GM19043 (cell line): ENCODE results near the gene COX4I1.
"Not testable (repeated sequence)": the region's sequence is repeated elsewhere in the genome, so short reads cannot be mapped to it uniquely, and the experiment has no call there.

Experiments used
- ATAC-seq: cut with Tn5 transposase; IDR thresholded peaks from one replicate; pipeline ENCODE4 v1.9.1; 2021; ENCODE audit warnings: low read depth; ENCODE audit not compliant: unreplicated experiment

COX4I1 gene

GRCh38 chr16:85821390-85822135 lies 22.1 kb downstream of the COX4I1 start:
- ATAC-seq: no peak

DNA sequence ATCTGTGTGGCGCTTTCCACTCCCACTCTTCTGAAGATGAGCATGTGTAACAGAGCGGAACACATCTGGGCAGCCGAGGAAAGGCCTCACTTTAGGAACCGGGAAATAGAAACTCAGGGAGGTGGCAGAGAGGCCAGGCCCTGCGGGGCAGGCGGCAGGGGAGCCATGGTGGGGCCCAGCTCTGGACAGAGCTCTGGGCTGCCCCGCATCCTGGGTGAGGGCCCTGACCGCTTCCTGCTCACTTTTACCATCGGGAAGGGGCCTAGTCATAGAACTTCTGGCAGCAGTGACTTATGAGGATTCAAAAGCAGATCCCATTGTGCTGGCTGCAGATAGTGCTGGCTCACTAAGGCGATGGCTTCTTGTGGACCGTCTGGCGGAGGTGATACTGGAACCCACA lies 22.6 kb downstream of the COX4I1 start:
- ATAC-seq: no peak

DNA sequence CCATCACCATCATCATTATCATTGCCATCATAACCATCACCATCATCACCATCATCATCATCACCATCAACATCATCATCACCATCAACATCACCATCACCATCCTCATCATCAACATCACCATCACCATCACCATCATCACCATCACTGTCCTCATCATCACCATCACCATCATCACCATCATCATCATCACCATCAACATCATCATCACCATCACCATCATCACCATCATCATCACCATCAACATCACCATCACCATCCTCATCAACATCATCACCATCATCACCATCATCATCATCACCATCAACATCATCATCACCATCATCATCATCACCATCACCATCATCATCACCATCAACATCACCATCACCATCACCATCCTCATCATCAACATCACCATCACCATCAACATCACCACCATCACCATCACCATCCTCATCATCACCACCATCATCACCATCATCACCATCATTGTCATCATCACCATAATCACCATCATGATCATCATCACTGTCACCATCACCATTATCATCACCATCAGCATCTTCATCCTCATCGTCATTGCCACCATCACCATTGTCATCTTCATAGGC lies 23.9 kb downstream of the COX4I1 start:
- no peak for ATAC-seq

- no peak for ATAC-seq
Observed at GRCh38 chr16:85824161-85825135, 25.0 kb downstream of the COX4I1 start.

DNA sequence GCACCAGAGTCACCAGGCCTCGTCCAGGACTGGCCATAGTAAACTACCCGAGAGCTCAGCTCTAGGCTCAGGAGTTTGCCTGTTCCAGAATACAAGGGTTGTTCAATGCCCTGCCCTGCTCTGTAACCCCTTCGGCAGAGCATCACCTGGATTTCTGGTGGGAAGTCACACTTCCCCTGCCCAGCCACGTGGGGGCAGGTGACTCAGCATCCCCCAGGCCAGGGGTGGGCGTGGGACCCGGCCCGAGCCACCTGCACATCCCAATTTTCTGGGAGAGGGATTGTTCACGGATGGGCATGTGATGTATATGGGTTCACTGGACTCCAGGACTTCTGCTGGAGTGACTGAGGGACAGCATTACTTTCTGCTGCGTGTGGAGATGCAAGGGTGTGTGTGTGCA lies 25.8 kb downstream of the COX4I1 start:
- no peak for ATAC-seq

DNA sequence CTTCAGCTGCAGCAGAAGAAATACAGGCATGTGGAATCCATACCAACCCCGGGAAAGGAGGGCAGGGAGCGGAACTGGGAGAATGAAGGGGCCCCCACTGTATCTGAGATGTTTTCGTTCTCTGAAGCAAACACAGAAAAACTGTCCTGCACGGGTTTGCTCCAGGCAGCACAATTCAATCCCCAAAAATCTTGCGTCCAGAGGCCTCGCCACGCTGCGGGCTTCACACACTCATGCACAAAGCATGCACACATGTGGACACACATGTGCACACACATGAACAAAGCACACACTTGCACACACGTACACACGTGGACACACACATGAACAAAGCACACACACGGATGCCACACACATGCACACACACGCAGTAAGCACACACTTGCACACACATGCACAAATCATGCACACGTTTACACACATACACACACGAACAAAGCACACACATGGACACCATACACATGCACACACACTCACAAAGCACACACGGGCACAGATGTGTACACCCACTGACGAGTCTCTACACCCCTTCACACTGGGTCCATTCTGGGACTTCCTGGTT lies 27.3 kb downstream of the COX4I1 start:
- no peak for ATAC-seq

DNA sequence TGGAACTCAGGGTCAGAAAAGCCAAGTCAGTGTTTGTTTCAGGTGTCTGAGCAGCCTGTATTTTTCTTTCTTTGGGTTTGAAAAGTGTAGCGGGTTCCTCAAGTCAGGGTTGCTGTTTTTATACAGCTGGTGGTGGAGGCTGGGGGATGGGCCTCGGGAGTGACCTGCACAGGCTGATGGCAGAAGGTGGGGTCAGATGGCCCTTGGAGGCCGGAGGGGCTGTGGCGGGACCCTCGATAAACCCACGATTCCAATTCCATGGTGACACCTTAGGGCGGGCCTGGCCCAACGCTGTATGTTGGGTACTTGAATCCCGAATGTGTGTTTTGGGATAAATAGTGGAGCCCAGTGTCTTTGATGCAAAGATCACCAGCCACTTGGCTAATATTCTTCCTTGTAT lies 28.7 kb downstream of the COX4I1 start:
- no peak for ATAC-seq

- no peak for ATAC-seq
Observed at GRCh38 chr16:85829171-85829719, 29.8 kb downstream of the COX4I1 start.

GRCh38 chr16:85829751-85830445 lies 30.4 kb downstream of the COX4I1 start:
- no peak for ATAC-seq

- no peak for ATAC-seq
Observed at GRCh38 chr16:85830821-85831220, 31.3 kb downstream of the COX4I1 start.

GRCh38 chr16:85832570-85833218 lies 33.2 kb downstream of the COX4I1 start:
- ATAC-seq: peak; percentile 53

GRCh38 chr16:85833219-85833920 lies 33.9 kb downstream of the COX4I1 start:
- ATAC-seq: no peak

DNA sequence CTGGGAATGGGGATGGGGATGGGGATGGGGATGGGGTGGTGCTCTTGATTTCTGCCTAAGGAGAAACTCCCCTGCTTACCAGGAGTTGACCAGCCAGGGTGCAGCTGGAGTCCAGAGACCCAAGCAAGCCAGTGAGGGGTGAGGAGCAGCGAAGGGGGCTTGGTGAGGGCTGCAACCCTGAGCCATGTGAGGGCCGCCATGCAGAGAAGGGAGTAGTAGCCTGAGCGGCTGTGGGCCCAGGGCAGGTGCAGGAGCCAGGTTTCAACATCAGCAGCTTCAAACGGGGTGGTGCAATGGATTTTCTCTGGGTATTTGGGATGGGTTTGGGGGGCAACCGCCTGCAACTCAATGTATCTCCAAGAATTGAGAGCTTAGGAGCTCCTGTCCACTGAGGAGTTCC lies 35.2 kb downstream of the COX4I1 start:
- ATAC-seq: no peak

DNA sequence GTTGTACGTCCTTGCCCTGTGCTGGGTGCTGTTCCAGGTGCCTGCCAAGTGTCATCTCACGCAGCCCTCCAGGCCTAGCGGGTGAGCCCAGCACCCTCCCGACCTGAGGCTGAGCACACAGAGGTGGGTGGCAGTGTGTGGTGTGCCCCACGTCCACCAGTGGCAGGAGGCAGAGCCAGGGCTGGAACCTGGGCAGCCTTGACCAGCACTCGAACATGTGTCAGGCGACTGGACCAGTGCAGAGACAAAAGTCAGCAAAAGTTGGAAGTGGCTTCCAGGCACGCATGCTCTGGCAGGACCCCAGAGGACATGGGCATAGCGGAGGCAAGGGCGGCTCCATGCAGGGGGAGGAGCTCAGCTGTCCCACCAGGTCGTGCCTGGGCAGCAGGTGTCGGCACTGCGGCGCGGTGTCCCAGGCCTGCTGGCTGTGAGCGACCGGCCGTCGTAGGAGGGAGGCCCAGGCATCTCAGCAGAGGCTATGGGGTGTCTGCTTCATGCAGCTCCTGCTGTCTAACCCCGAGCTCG lies 35.8 kb downstream of the COX4I1 start:
- no peak for ATAC-seq

DNA sequence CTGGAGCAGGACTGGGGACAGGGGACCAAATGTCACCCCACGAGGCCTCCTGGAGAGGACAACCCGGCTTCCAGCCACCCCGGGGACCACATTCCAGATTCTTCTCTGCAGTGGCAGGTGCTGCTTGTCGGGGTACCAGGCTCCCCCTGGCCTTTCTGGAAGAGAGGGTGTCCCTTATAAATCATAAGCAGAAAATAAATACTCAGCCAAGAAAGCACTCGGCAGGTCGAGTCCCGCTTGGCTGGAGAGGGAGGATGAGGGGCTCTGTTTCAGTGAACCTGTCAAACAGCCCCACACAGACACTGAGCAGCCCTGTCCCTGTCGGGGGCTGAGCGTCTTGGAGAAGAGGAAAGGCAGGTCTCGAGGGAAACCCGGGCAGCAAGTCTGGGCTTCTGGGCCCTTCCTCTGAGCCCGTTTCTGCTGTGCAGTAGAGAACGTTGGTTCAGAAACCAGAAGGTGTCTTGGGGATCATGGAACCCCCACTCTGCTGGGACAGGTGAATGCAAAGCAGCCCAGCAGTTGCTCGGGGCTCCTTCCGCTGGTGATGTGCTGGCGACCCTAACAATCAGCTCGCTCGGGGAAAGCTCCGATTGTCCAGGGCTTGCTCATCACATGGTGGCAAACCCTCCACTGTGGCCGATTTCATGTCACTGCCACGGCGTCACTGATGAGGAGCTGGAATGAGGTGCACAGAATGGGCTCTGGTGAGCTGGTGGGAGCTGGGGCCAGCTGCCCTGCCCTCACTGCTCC lies 36.6 kb downstream of the COX4I1 start:
- ATAC-seq: no peak

DNA sequence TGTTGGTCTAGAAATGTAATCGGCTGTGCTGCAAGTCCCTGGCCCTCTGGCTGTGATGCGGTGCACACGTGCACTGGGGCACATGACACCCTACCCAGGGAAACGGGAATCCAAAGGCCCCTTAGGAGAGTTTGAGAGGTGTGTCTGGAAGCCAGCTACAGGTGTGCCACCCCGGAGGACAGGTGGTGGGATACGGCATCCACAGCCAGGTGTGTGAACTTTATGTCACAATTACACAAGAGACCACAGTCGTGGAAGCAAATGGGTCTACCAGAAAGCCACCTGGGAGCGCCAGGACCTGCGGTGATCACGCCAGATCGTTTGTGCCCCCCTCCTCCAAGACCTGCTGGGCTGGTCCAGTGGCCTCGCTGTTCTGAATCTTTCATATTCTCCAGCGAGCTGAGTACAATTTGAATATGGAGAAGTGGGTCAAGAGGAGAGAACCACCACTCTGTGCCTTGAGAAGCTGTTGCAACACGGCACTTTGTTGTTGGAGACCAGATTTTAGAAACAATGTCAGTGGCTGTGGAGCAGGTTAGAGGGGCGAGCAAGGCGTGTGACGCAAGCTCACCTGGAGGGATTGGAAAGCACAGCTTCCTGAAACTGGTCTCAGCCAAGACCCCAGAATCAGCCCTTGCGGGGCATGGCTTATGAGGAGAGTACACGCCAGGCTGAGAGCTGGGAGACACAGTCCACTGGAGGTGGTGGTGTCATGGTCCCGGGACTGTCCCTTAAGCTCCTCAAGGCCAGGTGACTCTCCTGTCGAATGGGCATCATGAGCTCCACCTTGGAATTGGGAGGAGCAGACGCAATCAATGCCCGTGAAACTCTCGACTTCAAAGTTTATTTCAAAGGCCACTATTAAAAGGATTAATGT lies 37.4 kb downstream of the COX4I1 start:
- ATAC-seq: no peak

DNA sequence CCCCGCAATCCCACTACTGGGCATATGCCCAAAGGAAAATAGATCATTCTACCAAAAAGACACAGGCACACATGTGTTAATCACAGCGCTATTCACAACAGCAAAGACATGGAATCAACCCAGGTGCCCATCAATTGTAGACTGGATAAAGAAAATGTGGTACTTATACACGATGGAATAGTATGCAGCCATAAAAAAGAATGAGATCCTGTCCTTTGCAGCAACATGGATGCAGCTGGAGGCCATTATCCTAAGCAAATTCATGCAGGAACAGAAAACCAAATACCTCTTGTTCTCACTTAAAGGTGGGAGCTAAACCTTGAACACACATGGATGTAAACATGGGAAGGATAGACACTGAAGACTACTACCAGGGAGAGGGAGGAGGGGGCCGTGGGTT lies 38.2 kb downstream of the COX4I1 start:
- not testable (repeated sequence) for ATAC-seq
